Omental fat pad (tissue), 4 donors: Measurements from ENCODE around the gene NUB1. TPM values are rescaled to one million over a fixed set of nuclear protein-coding genes. Genes with fewer than 3 reads are reported as not detected.

Experiments
- ATAC-seq: fragments of 150-250 bp; one replicate; pipeline ENCODE4 v1.9.1; 2016; ENCODE audit warnings: mild to moderate bottlenecking, moderate library complexity; ENCODE audit not compliant: low FRiP score
- DNase-seq: peaks from one replicate; pipeline ENCODE4 v3.0.0-alpha.2; 2019; ENCODE audit warnings: low spot score
- CTCF ChIP-seq, 3 donors: fragments of 450-650 bp; IDR thresholded peaks; one replicate each; pipeline ENCODE4 v1.5.1; 2016 to 2017; ENCODE audit warnings: antibody characterized with exemption in 3 of 3, mild to moderate bottlenecking in 3 of 3, moderate library complexity in 2 of 3
- total RNA-seq, 4 donors: library from RNA; depleted of rRNA; stranded (reverse); fragments of >200 nt; gene quantifications; one replicate each; pipeline ENCODE4 v1.1.0, GENCODE V29; 2016

Gene NUB1
- total RNA-seq, 4 donors from 2014 or later: 48.6 to 76.4 (median 56.0) TPM

DNA sequence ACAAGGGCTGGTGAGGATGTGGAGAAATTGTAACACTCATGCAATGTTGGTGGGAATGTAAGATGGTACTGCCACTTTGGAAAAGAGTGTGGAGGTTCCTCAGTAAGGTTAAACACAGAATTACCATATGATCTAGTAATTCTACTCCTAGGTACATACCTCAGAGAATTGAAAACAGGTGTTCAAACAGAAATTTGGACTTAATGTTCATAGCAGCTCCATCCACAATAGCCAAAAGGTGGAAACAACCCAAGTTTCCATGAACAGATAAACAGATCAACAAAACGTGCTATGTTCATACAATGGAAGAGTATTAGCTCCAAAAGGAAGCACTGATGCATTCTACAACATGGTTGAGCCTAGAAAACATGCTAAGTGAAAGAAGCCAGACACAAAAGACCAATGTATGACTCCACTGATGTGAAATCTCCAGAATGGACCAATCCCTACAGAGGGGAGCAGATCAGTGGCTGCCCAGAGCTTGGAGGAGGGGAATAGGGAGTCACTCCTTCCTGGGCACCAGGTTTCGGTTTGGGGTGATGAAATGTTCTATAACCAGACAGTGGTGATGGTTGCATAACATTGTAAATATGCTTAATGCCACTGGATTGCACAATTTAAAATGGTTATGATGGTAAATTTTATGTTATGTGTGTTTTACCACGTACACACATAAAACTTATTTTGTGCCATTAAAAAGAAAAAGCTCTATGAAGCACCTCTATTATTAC is 73.9 kb downstream of the NUB1 start:
- peak; percentile 51 for ATAC-seq
- no peak for TF ChIP-seq CTCF (IDR thresholded peaks at IDR 0.05)
- DNase-seq: no peak

- ATAC-seq (no peak), DNase-seq (no peak)
- no peak for TF ChIP-seq CTCF (IDR thresholded peaks at IDR 0.05)
Observed at GRCh38 chr7:151416112-151416940, 74.7 kb downstream of the NUB1 start.

DNA sequence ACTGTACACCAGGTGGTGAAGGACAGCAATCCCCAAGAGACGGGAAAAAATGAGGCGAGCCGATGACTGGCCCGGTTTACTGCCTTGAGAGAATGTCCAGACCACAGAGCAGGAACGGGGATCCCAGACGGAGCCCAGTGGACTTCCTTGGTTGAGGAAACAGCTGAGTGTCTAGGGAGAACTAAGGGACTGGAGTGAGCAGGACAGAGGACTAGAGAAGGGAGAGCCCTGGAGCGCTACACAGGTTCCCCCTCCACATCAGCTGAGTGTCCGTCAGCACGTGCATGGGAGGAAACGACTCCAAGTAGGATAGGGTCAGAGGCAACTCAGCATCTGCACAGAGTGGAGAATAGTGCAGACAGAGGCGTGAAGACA is 75.3 kb downstream of the NUB1 start:
- TF ChIP-seq CTCF (IDR thresholded peaks at IDR 0.05): no peak
- DNase-seq: no peak
- no peak for ATAC-seq

GRCh38 chr7:151420144-151420543 is 78.5 kb downstream of the NUB1 start:
- TF ChIP-seq CTCF (IDR thresholded peaks at IDR 0.05): no peak
- no peak for DNase-seq
- no peak for ATAC-seq

GRCh38 chr7:151422212-151422611 is 80.6 kb downstream of the NUB1 start:
- ATAC-seq: no peak
- no peak for DNase-seq
- no peak for TF ChIP-seq CTCF (IDR thresholded peaks at IDR 0.05)

GRCh38 chr7:151423226-151423625 is 81.6 kb downstream of the NUB1 start:
- DNase-seq: no peak
- ATAC-seq: no peak
- no peak for TF ChIP-seq CTCF (IDR thresholded peaks at IDR 0.05)
